ENCODE data around the gene CDK17.

- TF ChIP-seq MAX (IDR thresholded peaks at IDR 0.05) (no peak), REST (IDR thresholded peaks at IDR 0.05; ENCODE audit: low read depth) (no peak), TAF1 (IDR thresholded peaks at IDR 0.05; ENCODE audit: low read depth) (no peak), EP300 (IDR thresholded peaks at IDR 0.05; ENCODE audit: borderline replicate concordance) (no peak), RAD21 (IDR thresholded peaks at IDR 0.05; ENCODE audit: low read depth) (no peak), CEBPB (IDR thresholded peaks at IDR 0.05) (no peak), FOXM1 (IDR thresholded peaks at IDR 0.05; ENCODE audit: borderline replicate concordance, low read depth) (no peak), YY1 (IDR thresholded peaks at IDR 0.05; ENCODE audit: low read depth) (no peak), TEAD4 (IDR thresholded peaks at IDR 0.05) (no peak), EGR1 (IDR thresholded peaks at IDR 0.05) (no peak), CREB1 (IDR thresholded peaks at IDR 0.05; ENCODE audit: low read depth) (no peak), ZBTB7A (IDR thresholded peaks at IDR 0.05; ENCODE audit: low read depth) (no peak), NFIC (IDR thresholded peaks at IDR 0.05) (no peak)
- TF ChIP-seq, protein P1, sequence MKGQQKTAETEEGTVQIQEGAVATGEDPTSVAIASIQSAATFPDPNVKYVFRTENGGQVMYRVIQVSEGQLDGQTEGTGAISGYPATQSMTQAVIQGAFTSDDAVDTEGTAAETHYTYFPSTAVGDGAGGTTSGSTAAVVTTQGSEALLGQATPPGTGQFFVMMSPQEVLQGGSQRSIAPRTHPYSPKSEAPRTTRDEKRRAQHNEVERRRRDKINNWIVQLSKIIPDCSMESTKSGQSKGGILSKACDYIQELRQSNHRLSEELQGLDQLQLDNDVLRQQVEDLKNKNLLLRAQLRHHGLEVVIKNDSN (IDR thresholded peaks at IDR 0.05): no peak
Observed at GRCh38 chr12:96366381-96366654, 33.9 kb downstream of the CDK17 start.
